ENCODE measurements around the gene MIEF1.

MIEF1 gene

DNA sequence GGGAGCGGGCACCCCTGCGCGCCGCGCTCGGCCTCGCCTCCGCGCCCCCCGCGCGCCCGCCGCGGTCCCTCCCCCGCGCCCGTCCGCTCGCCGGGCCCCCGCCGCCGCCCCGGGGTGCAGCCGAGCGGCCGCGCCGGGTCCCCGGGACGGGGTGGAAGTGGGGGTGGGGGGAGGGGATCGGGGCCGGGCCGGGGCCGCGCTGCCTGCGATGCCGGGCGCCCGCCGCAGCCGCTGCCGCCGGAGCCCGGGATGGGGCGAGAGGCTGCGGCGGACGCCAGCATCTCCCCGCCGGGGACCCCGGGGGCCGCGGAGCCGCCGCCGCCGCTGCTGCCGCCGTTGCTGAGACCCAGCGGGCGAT, 44.9 kb upstream of the MIEF1 start:
- ChIA-PET POLR2A (interaction anchor here (0.6 to 2.1 kb wide), 3 partner anchors 11 to 533 kb away, joined by 3 to 6 read pairs (median 3); no protein-coding TSS in a partner anchor), CTCF (no interaction called here)
- peak; percentile 63 for DNase-seq (ENCODE audit: extremely low spot score)
- no peak for TF ChIP-seq ELF4 (IDR thresholded peaks at IDR 0.05)
- no peak for TF ChIP-seq BHLHE40 (IDR thresholded peaks at IDR 0.05; ENCODE audit: borderline replicate concordance)
- TF ChIP-seq ZNF384 (IDR thresholded peaks at IDR 0.05), result no peak
- no peak for TF ChIP-seq FOXA1 (IDR thresholded peaks at IDR 0.05)
- no peak for TF ChIP-seq TARDBP (IDR thresholded peaks at IDR 0.05)
- TF ChIP-seq FOXK2 (IDR thresholded peaks at IDR 0.05), result no peak
- TF ChIP-seq PKNOX1 (IDR thresholded peaks at IDR 0.05), result no peak
- no peak for TF ChIP-seq LEF1 (IDR thresholded peaks at IDR 0.05; ENCODE audit: borderline replicate concordance)
- TF ChIP-seq NFRKB (IDR thresholded peaks at IDR 0.05), result no peak
- no peak for TF ChIP-seq SUZ12 (IDR thresholded peaks at IDR 0.05)
- no peak for TF ChIP-seq L3MBTL2 (conservative IDR thresholded peaks at IDR 0.05)
- no peak for TF ChIP-seq FOXM1 (IDR thresholded peaks at IDR 0.05; ENCODE audit: borderline replicate concordance)
- no peak for TF ChIP-seq CTBP1 (IDR thresholded peaks at IDR 0.05; ENCODE audit: borderline replicate concordance)
- no peak for TF ChIP-seq SP1 (IDR thresholded peaks at IDR 0.05)
- no peak for TF ChIP-seq HDGF (IDR thresholded peaks at IDR 0.05; ENCODE audit: borderline replicate concordance)
- TF ChIP-seq ARNT (IDR thresholded peaks at IDR 0.05), result no peak

- ChIA-PET CTCF (interaction anchor here (0.7 to 1.0 kb wide), 2 partner anchors 21 to 326 kb away, joined by 3 to 5 read pairs; no protein-coding TSS in a partner anchor), POLR2A (interaction anchor here (0.6 to 2.1 kb wide), 9 partner anchors 12 to 532 kb away, joined by 3 to 9 read pairs (median 3); partner anchors contain the start of gene ATF4)
- TF ChIP-seq SUZ12 (IDR thresholded peaks at IDR 0.05), result no peak
- TF ChIP-seq FOXA1 (IDR thresholded peaks at IDR 0.05), result no peak
- TF ChIP-seq FOXM1 (IDR thresholded peaks at IDR 0.05; ENCODE audit: borderline replicate concordance), result no peak
- no peak for TF ChIP-seq LEF1 (IDR thresholded peaks at IDR 0.05; ENCODE audit: borderline replicate concordance)
- no peak for TF ChIP-seq ZNF384 (IDR thresholded peaks at IDR 0.05)
- TF ChIP-seq PKNOX1 (IDR thresholded peaks at IDR 0.05), result no peak
- TF ChIP-seq SP1 (IDR thresholded peaks at IDR 0.05), result no peak
- no peak for TF ChIP-seq L3MBTL2 (conservative IDR thresholded peaks at IDR 0.05)
- TF ChIP-seq FOXK2 (IDR thresholded peaks at IDR 0.05), result no peak
- TF ChIP-seq ELF4 (IDR thresholded peaks at IDR 0.05), result no peak
- no peak for TF ChIP-seq CTBP1 (IDR thresholded peaks at IDR 0.05; ENCODE audit: borderline replicate concordance)
- no peak for TF ChIP-seq HDGF (IDR thresholded peaks at IDR 0.05; ENCODE audit: borderline replicate concordance)
- TF ChIP-seq BHLHE40 (IDR thresholded peaks at IDR 0.05; ENCODE audit: borderline replicate concordance), result no peak
- TF ChIP-seq NFRKB (IDR thresholded peaks at IDR 0.05), result no peak
- DNase-seq (ENCODE audit: extremely low spot score), result peak; percentile 61
These were observed 44.3 kb upstream of the MIEF1 start for GRCh38 chr22:39457556-39458443.

GRCh38 chr22:39458444-39459083, 43.5 kb upstream of the MIEF1 start:
- POLR2A ChIA-PET, result interaction anchor here (0.8 to 2.1 kb wide), 7 partner anchors 42 to 138 kb away, joined by 3 to 9 read pairs (median 3); partner anchors contain the start of gene ATF4
- CTCF ChIA-PET, result interaction anchor here (0.7 to 1.0 kb wide), 2 partner anchors 22 to 327 kb away, joined by 3 to 5 read pairs; no protein-coding TSS in a partner anchor
- no peak for TF ChIP-seq CTBP1 (IDR thresholded peaks at IDR 0.05; ENCODE audit: borderline replicate concordance)
- no peak for TF ChIP-seq BHLHE40 (IDR thresholded peaks at IDR 0.05; ENCODE audit: borderline replicate concordance)
- no peak for TF ChIP-seq HDGF (IDR thresholded peaks at IDR 0.05; ENCODE audit: borderline replicate concordance)
- no peak for TF ChIP-seq SUZ12 (IDR thresholded peaks at IDR 0.05)
- TF ChIP-seq ELF4 (IDR thresholded peaks at IDR 0.05), result no peak
- TF ChIP-seq NFRKB (IDR thresholded peaks at IDR 0.05), result no peak

DNA sequence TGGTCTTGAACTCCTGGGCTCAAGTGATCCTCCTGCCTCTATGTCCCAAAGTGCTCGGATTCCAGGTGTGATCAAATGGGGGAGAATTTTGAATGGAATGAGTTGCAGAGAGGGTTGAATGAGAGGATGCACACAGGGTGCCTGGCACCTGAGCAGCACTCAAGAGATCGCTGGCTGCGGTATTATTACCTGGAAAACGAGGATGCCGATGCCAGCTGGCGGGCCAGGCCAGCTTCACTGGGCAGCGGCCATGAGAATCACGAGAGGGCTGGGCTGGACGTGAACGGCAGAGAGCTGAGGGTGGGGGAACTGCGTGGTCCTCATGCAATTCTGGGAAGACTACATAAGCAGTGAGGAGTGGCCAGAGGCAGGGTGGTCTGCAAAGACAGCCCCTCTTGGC, 42.4 kb upstream of the MIEF1 start:
- POLR2A ChIA-PET, result no interaction called here
- no peak for TF ChIP-seq ZNF384 (IDR thresholded peaks at IDR 0.05)
- no peak for TF ChIP-seq CTBP1 (IDR thresholded peaks at IDR 0.05; ENCODE audit: borderline replicate concordance)
- CTCF ChIA-PET, result interaction anchor here (0.6 kb wide), 1 partner anchor 57 kb away, joined by 17 read pairs; no protein-coding TSS in a partner anchor
- no peak for DNase-seq (ENCODE audit: extremely low spot score)

More at GRCh38 chr22:39458444-39459083, 43.5 kb upstream of the MIEF1 start:
- no peak for DNase-seq (ENCODE audit: extremely low spot score)

DNA sequence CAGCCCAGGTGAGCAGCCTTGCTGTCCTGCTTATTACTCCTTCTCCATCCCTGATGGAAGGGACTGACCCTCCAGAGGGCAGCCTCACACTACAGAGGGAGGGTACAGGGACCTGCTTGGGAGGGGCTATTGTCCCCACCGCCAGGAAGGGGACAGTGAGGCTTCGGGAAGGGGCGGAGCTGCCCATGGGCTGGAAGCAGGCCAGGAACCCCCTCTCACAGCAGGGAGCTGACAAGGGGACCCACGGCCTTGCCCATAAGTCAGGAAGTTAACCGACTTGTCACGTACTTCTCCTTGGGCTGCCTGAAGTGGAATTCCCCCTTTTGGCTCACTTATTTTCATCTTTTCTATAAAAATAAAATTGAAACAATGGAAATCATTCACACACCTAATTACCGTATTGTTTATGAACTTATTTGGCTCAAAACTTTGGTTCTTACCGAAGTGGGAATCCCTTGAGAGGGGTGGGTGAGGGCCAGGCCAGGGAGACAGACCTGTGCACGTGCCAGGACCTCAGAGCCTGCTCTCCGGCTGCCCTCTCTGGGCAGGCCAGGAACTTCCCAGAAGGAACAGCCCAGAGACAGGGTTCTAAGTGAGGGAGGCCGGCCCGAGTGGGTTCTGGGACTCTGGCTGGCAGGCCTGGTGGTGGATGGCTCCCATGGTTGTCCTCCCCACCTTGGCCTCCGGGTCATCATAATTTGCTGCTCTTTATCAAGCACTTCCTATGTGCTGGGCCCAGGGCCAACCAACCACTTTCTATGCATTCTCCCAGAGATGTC, 39.5 kb upstream of the MIEF1 start:
- POLR2A ChIA-PET, result interaction anchor here (2.3 kb wide), 1 partner anchor 143 kb away, joined by 10 read pairs; the partner anchor contains the start of gene RPL3

More for the DNA sequence above, 39.5 kb upstream of the MIEF1 start:
- CTCF ChIA-PET, result interaction anchor here (0.6 to 1.2 kb wide), 2 partner anchors 62 to 69 kb away, joined by 3 to 5 read pairs; no protein-coding TSS in a partner anchor
- DNase-seq (ENCODE audit: extremely low spot score), result no peak
- TF ChIP-seq FOXA1 (IDR thresholded peaks at IDR 0.05) (no peak), FOXM1 (IDR thresholded peaks at IDR 0.05; ENCODE audit: borderline replicate concordance) (no peak), TARDBP (IDR thresholded peaks at IDR 0.05) (no peak), FOXK2 (IDR thresholded peaks at IDR 0.05) (no peak), ARNT (IDR thresholded peaks at IDR 0.05) (no peak), ELF4 (IDR thresholded peaks at IDR 0.05) (no peak), PKNOX1 (IDR thresholded peaks at IDR 0.05) (no peak), LEF1 (IDR thresholded peaks at IDR 0.05; ENCODE audit: borderline replicate concordance) (no peak), SP1 (IDR thresholded peaks at IDR 0.05) (no peak), CTBP1 (IDR thresholded peaks at IDR 0.05; ENCODE audit: borderline replicate concordance) (no peak), BHLHE40 (IDR thresholded peaks at IDR 0.05; ENCODE audit: borderline replicate concordance) (no peak), NFRKB (IDR thresholded peaks at IDR 0.05) (no peak), L3MBTL2 (conservative IDR thresholded peaks at IDR 0.05) (no peak), SUZ12 (IDR thresholded peaks at IDR 0.05) (no peak), HDGF (IDR thresholded peaks at IDR 0.05; ENCODE audit: borderline replicate concordance) (no peak), ZNF384 (IDR thresholded peaks at IDR 0.05) (no peak)
